ENCODE data around the gene OOSP2.
A peak's percentile ranks its signal among the peaks of the same experiment; 100 is the strongest.
"Not testable (repeated sequence)": the region's sequence is repeated elsewhere in the genome, so short reads cannot be mapped to it uniquely, and the experiment has no call there.

OOSP2 gene, protein sequence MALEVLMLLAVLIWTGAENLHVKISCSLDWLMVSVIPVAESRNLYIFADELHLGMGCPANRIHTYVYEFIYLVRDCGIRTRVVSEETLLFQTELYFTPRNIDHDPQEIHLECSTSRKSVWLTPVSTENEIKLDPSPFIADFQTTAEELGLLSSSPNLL

GRCh38 chr11:60040109-60040508, at the start of gene OOSP2:
Gene OOSP2, plus strand, starts transcription at chr11:60040409. Its CDS starts 51 bp downstream, at chr11:60040460.
- DNase-seq, result no peak

- DNase-seq, result no peak
Observed at GRCh38 chr11:59990421-59990820, 49.8 kb upstream of the OOSP2 start.

DNA sequence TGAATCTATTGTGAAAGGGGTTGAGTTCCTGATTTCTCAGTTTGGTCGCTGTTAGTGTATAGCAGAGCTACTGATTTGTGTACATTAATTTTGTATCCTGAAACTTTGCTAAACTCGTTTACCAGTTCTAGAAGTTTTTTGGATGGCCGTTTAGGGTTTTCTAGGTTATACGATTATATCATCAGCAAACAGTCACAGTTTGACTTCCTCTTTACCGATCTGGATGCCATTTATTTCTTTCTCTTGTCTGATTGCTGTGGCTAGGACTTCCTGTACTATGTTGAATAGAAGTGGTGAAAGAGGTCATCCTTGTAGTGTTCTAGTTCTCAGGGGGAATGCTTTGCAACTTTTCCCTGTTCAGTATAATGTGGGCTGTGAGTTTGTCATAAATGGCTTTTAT, 47.8 kb upstream of the OOSP2 start:
- no peak for DNase-seq

DNA sequence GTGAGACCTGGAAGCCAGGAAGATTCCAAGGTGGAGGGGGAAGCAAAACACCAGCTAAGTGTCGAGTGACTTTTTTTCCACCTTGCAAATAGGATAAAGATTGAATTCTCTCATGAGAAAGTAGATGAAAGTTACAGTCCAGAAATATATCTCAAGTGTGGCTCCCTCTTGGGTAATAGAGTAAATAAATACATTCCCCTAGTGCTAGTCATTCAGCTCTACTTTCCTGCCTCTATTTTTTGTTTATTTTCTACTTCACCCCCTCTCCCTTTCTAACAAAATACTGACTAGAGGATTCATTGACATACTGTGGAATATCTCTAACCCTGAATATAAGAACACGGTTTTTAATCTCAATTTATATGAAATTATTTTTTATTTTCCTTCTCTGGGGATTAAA, 42.4 kb upstream of the OOSP2 start:
- DNase-seq, result no peak

GRCh38 chr11:59999691-60000090, 40.5 kb upstream of the OOSP2 start:
- DNase-seq, result no peak

GRCh38 chr11:60003729-60004128, 36.5 kb upstream of the OOSP2 start:
- DNase-seq, result no peak

- DNase-seq, result no peak
Observed at GRCh38 chr11:60005360-60005759, 34.8 kb upstream of the OOSP2 start.

- DNase-seq, result no peak
Observed at GRCh38 chr11:60016881-60017280, 23.3 kb upstream of the OOSP2 start, which contains the start of gene OOSP4B. Gene OOSP4B, plus strand, starts transcription at chr11:60017181.

DNA sequence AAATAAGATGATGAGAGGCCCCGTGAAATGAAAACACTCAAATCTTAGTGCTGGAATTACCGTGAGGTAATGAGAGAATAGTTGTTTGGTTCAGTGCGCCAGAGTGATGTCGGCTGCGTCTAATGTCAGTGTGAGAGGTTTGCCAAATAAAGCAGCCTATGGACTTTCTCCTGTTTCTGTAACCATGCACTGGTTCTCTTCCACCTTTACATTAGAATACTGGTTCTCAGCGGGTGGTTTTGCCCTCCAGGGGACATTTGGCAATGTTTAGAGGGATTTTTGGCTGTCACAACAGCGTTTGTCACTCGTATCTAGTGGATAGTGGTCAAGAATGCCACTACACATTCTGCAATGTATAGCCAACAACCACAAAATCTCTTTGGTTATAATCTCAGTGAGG, 22.2 kb upstream of the OOSP2 start:
- no peak for DNase-seq

DNA sequence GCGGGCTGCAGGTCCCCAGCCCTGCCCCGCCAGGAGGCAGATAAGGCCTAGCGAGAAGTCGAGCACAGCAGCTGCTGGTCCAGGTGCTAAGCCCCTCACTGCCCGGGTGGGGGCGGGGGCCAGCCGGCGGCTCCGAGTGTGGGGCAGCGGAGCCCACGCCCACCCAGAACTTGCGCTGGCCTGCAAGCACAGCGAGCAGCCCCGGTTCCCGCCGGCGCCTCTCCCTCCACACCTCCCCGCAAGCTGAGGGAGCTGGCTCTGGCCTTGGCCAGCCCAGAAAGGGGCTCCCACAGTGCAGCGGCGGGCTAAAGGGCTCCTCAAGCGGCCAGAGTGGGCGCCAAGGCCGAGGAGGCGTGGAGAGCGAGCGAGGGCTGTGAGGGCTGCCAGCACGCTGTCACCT, 19.8 kb upstream of the OOSP2 start:
- DNase-seq, result not testable (repeated sequence)

DNA sequence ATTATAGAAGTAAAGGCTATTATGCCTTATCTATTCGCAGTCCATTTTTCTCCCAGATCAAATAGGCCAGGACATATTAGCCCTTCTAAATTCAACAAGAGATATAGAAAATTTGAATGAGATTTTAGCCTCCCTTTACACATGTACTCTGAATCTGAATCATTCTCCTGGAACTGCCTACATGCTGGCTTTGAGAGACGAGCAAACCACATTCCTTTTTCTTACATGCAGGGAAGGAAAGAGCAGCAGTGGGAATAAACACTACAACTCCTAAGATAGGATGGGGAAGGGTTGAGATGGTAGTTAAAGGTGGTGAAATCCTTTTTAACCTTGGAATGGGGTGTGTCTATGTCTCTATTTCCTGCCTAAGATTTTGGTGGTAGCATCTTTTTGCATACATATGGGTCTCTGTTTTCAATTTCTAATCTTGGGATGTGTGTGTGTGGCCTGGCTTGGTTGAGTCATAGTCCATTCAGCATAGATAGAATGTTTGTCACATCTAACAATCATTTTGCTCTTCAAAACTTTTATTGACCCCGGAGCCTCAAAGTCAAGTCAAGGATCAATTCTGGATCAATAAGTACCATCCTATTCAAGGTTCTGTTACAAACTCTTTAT, 11.1 kb upstream of the OOSP2 start:
- DNase-seq, result no peak

DNA sequence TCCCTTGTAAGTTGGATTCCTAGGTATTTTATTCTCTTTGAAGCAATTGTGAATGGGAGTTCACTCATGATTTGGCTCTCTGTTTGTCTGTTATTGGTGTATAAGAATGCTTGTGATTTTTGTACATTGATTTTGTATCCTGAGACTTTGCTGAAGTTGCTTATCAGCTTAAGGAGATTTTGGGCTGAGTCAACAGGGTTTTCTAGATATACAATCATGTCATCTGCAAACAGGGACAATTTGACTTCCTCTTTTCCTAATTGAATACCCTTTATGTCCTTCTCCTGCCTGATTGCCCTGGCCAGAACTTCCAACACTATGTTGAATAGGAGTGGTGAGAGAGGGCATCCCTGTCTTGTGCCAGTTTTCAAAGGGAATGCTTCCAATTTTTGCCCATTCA, 10.2 kb downstream of the OOSP2 start:
- not testable (repeated sequence) for DNase-seq

DNA sequence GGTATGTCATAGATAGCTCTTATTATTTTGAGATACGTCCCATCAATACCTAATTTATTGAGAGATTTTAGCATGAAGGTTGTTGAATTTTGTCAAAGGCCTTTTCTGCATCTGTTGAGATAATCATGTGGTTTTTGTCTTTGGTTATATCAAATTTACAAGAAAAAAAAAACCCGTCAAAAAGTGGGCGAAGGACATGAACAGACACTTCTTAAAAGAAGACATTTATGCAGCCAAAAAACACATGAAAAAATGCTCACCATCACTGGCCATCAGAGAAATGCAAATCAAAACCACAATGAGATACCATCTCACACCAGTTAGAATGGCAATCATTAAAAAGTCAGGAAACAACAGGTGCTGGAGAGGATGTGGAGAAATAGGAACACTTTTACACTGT, 10.6 kb downstream of the OOSP2 start:
- DNase-seq, result not testable (repeated sequence)

GRCh38 chr11:60056349-60056969, 16.2 kb downstream of the OOSP2 start, which contains the start of gene MS4A3:
Gene MS4A3, plus strand, starts transcription at chr11:60056665. Its CDS starts 4,496 bp downstream, at chr11:60061161.
- DNase-seq, result no peak

- no peak for DNase-seq
Observed at GRCh38 chr11:60059052-60059451, 18.8 kb downstream of the OOSP2 start.

- DNase-seq, result no peak
Observed at GRCh38 chr11:60059521-60060240, 19.5 kb downstream of the OOSP2 start.

DNA sequence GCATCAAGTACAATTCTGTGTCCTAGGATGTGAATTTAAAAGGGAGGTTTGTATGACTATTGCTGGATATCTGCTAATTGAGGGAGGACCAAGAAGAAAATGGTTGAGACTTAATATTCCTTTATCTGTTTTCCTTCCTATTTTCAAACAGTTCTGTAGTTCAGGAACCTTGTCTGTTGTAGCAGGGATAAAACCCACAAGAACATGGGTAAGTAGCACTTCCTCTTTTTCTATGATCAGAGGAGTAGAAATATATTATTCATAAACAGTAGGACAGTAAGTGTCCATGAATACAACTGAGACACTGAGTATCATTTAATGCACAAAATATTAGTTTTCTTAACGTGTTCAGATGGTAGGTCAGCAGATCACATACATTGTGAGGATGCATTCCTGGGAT, 23.9 kb downstream of the OOSP2 start:
- peak; percentile 18 for DNase-seq

DNA sequence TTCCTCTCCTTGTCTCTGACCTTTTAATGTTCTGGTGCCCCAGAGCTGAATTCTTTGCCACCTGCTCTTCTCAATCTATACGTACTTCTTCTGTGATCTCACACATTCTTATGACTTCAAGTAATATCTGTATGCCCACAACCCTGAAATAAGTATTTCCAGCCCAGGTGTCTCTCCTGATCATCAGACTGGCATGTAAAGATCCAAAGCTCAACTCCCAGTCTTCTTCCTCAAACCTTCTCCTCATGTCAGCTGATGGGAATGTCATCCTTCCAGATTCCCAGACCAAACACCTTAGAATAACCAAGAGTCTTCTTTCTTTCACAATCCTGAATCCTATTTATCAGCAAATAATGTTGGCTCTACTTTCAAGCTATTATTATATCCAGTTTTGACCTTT, 25.6 kb downstream of the OOSP2 start:
- no peak for DNase-seq

DNA sequence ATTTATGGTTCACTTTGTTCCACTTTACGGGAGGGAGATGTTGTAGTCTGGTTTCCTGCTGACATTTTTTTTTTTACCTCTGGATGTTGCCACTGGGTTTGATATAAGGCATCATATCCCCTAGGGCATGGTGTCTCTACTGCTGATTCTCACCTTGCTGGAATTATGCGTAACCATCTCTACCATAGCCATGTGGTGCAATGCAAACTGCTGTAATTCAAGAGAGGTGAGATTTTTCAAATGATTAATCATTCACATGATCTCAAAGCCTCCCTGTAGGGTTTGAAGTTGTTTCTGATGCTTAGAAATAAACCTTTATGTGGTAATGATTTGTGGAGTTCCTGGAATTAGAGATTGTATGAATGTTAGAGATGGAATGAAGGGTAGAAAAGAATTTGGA, 29.2 kb downstream of the OOSP2 start:
- no peak for DNase-seq

DNA sequence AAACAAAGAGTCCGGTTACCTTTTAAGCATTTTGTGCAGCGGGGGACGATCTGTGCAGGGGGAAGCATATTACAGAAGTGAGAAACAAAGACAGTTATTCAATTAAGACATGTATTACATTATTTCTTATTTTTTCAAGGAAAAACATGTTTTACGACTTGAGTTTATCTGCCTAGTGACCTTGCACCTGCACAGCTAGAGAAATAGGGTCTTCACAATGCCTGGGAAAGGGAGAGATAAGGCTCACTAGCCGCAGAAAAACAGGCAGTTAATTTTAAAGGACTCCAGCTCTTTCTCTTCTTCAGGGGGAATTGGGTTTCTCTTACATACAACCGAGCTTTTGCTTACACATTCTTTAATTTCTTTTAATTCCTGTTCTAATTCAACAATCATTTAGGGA, 31.4 kb downstream of the OOSP2 start:
- not testable (repeated sequence) for DNase-seq

- DNase-seq, result no peak
Observed at GRCh38 chr11:60077216-60077817, 37.1 kb downstream of the OOSP2 start.

GRCh38 chr11:60077981-60078380, 37.8 kb downstream of the OOSP2 start:
- no peak for DNase-seq

GRCh38 chr11:60078745-60079144, 38.5 kb downstream of the OOSP2 start:
- no peak for DNase-seq

Data from GDM1 (cell line).